ENCODE results near the gene CAMSAP1.

Gene CAMSAP1

GRCh38 chr9:135792268-135793128, 114.8 kb downstream of the CAMSAP1 start:
- DNase-seq (ENCODE audit: low read depth in 2 of 2): no peak

DNA sequence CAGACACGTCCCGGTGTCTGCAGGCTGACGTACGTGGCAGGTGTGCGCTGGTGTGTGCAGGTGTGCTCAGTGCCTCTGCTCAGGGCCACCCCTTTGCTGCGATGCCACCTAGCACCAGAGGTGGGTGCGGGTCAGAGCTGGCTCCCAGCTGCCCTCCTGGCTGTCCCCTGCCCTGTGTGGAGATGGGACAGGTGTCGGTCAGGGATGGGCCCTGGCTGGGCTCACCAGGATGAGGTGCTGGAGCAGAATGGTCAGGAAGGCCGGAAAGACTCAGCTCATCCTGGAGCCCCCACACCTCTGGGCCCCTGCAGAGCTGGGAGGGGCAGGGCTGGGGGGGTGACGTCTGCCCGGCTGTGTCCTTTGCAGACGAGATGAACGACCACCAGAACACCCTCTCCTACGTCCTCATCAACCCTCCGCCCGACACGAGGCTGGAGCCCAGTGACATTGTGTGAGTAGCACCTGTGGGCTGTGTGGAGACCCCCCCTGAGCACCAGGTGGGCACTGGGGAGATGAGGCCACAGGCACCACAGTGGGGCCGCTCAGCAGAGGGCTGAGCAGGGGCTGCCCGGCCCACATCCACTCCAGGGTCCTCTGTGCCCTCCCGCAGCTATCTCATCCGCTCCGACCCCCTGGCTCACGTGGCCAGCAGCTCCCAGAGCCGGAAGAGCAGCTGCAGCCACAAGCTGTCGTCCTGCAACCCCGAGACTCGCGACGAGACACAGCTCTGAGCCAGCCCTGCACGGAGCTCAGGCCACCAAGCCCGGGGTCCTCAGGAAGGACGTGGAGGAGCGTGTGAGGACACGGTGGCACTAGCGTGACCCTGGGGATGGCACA, 115.7 kb downstream of the CAMSAP1 start:
- DNase-seq (ENCODE audit: low read depth in 2 of 2): no peak

GRCh38 chr9:135790850-135791249, 116.5 kb downstream of the CAMSAP1 start:
- no peak for DNase-seq (ENCODE audit: low read depth in 2 of 2)

DNA sequence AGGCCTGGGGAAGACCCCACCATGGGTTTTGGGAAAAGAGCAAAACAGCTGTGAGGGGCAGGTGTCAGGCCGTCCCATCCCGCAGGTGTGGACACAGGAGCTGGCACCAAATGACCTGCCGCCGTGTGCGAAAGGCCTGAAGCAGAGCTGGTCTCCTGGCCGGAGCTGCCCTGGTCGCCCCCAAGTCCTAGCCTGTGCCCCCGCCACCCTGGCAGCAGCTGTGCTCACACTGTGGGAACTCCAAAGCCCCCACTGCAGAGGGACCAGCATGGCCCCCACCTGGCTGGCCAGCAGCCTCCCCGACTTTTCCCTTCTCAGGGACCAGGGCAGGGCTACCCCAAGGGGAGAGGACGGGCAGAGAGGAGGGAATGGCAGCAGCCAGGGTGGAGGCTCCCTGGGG, 117.0 kb downstream of the CAMSAP1 start:
- no peak for DNase-seq (ENCODE audit: low read depth in 2 of 2)

DNA sequence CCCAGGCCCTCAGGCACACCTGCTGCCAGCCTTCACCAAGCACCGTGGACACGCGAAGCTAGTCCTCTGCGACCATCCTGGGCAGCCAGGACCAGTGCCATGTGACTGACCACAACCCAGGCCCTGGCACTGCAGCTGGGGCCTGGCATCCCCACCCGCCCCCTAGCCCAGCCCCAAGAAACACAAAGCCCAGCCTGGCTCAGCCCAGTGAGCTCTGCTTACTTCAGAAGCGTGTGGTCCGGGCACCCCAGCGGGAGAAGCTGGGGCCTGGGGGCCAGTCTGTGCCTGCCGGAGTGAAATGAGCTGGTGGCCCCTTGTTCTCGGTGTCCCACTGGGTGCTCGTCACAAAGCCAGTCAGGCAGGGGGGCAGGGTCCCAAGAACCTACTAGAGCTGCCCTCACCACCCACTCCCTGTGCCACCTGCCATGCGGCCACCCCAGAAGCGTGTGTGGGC, 117.5 kb downstream of the CAMSAP1 start:
- DNase-seq (ENCODE audit: low read depth in 2 of 2): no peak

GRCh38 chr9:135788576-135789300, 118.6 kb downstream of the CAMSAP1 start:
- no peak for DNase-seq (ENCODE audit: low read depth in 2 of 2)

DNA sequence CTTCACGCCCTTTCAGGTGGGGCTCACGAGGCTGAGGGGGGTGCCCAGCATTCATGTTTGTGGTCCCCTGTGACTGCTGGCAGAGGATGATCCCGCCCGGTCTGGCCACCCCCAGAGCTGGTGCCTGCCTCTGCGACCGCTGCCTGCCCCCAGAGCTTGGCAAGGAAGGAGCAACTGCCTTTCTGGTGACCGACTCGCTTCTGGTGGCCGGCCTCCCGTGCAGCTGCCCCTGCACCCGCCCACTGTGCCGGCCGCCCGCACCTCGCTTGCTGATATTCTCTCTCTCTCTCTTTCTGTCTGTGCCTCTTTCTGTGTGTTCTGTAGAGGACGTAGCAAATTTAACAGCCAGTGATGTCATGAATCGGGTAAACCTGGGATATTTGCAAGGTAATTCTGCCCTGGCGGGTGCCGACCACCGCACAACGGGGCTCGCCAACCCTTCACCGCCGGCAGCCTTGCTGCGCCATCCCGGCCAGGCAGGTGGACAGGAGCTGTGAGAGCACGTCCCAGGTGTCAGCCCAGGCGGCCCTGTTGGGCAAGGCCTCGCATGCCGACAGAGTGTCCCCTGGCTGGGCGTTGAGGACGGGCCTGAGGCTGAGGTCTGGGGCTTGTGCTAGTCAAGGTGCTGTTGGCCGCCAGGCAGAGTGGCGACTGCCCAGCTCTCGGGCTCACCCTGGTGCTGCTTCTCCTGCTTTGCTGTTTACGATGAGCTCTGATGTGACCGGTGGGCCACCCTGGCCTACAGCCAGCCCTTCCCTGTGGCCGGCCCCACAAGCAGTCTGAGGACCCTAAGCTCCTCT, 119.4 kb downstream of the CAMSAP1 start:
- DNase-seq (ENCODE audit: low read depth in 2 of 2): no peak

GRCh38 chr9:135787317-135787716, 120.0 kb downstream of the CAMSAP1 start:
- no peak for DNase-seq (ENCODE audit: low read depth in 2 of 2)

- no peak for DNase-seq (ENCODE audit: low read depth in 2 of 2)
Measured at GRCh38 chr9:135786146-135786690, 121.1 kb downstream of the CAMSAP1 start.

DNA sequence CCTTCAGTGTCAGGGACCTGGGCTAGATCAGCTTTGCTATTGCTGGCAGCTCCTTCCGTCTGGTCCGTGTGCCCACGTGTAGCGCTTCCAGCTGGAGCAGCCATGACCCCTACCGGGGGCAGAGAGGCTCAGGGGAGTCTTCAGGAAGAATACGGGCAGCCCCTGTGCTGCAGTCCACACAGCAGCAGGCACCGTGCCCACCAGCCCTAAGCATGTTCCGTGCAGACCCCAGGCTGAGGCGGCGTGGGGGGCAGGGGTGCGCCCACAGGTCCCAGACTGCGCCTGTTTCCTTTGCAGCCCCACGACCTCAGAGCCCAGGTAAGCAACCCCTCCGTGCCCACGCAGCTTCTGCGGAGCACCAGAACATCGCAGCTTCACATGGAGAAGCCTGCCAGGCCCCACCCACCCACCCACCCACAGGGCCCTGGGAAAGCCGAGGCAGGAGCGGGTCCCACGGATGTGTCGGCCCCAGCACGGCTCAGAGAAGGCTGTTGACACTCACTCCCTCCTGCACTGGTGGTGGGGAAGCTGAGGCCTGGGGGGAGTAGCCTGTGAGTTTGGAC, 122.3 kb downstream of the CAMSAP1 start:
- DNase-seq (ENCODE audit: low read depth in 2 of 2): no peak

GRCh38 chr9:135783540-135784245, 123.7 kb downstream of the CAMSAP1 start:
- DNase-seq (ENCODE audit: low read depth in 2 of 2): no peak

DNA sequence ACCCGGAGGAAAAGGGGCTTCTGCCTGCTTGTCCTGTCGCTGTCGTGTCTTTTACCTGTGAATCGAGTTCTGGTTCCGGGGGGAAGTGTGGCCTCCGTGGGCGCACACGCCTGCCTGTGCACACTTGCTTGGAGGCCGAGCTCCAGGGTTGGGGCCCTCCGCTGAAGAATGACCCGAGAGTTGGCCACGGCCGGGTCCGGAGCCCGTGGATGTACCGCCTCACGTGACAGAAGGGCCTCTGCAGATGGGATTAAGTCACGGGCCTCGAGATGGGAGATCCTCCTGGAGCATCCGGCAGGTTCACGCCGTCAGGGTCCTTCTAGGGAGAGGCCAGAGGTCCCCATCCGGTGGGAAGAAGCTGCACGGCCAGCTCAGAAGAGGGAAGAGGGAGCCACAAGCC, 124.4 kb downstream of the CAMSAP1 start:
- DNase-seq (ENCODE audit: low read depth in 2 of 2): no peak

DNA sequence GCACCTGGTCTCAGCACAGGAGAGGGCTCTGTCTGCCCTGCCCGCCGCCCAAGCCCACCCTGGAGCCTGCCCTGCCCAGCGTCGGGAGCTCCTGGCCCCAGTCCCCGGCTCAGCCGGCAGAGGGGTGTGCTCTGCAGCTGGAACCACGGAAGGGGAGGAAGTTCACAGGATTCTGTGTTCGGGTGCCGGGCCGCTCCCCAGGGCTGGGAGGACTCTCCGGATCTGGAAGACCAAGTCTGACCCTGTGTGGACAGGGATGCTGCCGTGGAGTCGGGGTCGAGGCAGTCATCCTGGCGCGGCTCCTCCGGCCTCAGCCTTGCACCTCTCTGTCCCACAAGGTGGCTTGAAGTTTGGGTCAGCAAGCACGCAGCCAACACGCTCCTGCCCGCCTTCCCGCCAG, 126.7 kb downstream of the CAMSAP1 start:
- DNase-seq (ENCODE audit: low read depth in 2 of 2): no peak

GRCh38 chr9:135780086-135780485, 127.3 kb downstream of the CAMSAP1 start:
- DNase-seq (ENCODE audit: low read depth in 2 of 2): no peak

DNA sequence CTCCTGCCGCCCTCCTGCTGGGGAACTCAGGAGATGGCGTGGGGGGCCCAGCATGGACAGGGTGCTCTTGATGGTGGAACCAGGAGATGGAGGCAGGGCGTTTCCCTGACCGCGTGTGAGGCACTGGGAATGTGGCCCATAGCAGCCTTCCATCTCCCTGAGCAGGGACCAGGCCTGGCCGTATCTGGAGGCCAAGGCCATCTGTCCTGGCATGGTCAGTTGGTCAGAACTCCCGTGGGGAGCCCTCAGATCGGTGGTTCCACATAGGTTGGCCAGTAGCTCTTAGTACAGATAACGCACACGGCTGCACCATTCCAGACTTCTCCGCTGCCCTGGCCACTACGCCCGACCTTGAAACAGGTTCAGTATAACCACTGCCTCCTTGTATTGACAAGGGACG, 127.8 kb downstream of the CAMSAP1 start:
- no peak for DNase-seq (ENCODE audit: low read depth in 2 of 2)

DNA sequence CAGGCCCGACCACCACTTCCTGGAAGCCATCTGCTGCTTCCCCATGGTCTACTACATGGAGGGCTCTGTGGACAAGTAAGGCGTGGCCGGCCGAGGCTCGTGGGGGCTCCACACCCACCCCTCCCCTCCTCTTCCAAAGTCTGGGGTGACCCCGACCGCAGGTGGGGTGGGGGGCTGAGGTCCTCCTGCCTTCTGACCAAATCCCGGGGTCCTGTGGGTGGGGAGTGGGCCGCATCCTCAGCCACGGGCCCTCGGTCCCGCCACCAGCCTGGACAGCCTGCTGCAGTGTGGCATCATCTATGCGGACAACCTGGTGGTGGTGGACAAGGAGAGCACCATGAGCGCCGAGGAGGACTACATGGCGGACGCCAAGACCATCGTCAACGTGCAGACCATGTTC, 128.9 kb downstream of the CAMSAP1 start:
- DNase-seq (ENCODE audit: low read depth in 2 of 2): no peak

GRCh38 chr9:135777623-135778177, 129.6 kb downstream of the CAMSAP1 start:
- no peak for DNase-seq (ENCODE audit: low read depth in 2 of 2)

- DNase-seq (ENCODE audit: low read depth in 2 of 2): no peak
Measured at GRCh38 chr9:135776893-135777622, 130.3 kb downstream of the CAMSAP1 start.

GRCh38 chr9:135775911-135776310, 131.4 kb downstream of the CAMSAP1 start:
- no peak for DNase-seq (ENCODE audit: low read depth in 2 of 2)
